ENCODE measurements around the gene C3orf22.
"Not testable (repeated sequence)": the region's sequence is repeated elsewhere in the genome, so short reads cannot be mapped to it uniquely, and the experiment has no call there.

Gene C3orf22

GRCh38 chr3:126558336-126559071, at the start of gene C3orf22:
TSS of gene C3orf22 (minus strand) at chr3:126558932. CDS start at chr3:126553390, 5,542 bp downstream.
- no peak for DNase-seq (ENCODE audit: low spot score)
- FAIRE-seq, result no peak

- peak; percentile 59 for FAIRE-seq
- DNase-seq (ENCODE audit: low spot score), result peak; percentile 72
Observed at GRCh38 chr3:126607214-126607908, 48.6 kb upstream of the C3orf22 start.

- no peak for FAIRE-seq
- DNase-seq (ENCODE audit: low spot score), result no peak
Observed at GRCh38 chr3:126606001-126606400, 47.3 kb upstream of the C3orf22 start.

- FAIRE-seq (no peak), DNase-seq (ENCODE audit: low spot score) (no peak)
Observed at GRCh38 chr3:126604691-126605090, 46.0 kb upstream of the C3orf22 start.

- no peak for FAIRE-seq
Observed at GRCh38 chr3:126599101-126599500, 40.4 kb upstream of the C3orf22 start.

GRCh38 chr3:126595479-126595878, 36.7 kb upstream of the C3orf22 start:
- not testable (repeated sequence) for FAIRE-seq; DNase-seq (ENCODE audit: low spot score)

More at GRCh38 chr3:126599101-126599500, 40.4 kb upstream of the C3orf22 start:
- DNase-seq (ENCODE audit: low spot score), result no peak

- FAIRE-seq, result peak; percentile 9
- not testable (repeated sequence) for DNase-seq (ENCODE audit: low spot score)
Observed at GRCh38 chr3:126591515-126591914, 32.8 kb upstream of the C3orf22 start.

GRCh38 chr3:126582311-126582710, 23.6 kb upstream of the C3orf22 start:
- DNase-seq (ENCODE audit: low spot score) (no peak), FAIRE-seq (no peak)

GRCh38 chr3:126581569-126581968, 22.8 kb upstream of the C3orf22 start:
- no peak for FAIRE-seq
- DNase-seq (ENCODE audit: low spot score), result no peak

- no peak for DNase-seq (ENCODE audit: low spot score)
- no peak for FAIRE-seq
Observed at GRCh38 chr3:126580746-126581145, 22.0 kb upstream of the C3orf22 start.

- FAIRE-seq (peak; percentile 69), DNase-seq (ENCODE audit: low spot score) (no peak)
Observed at GRCh38 chr3:126578702-126579101, 20.0 kb upstream of the C3orf22 start.

- peak; percentile 20 for DNase-seq (ENCODE audit: low spot score)
- peak; percentile 35 for FAIRE-seq
Observed at GRCh38 chr3:126577261-126577660, 18.5 kb upstream of the C3orf22 start.

GRCh38 chr3:126573492-126574117, 14.9 kb upstream of the C3orf22 start:
- FAIRE-seq (peak; percentile 97), DNase-seq (ENCODE audit: low spot score) (peak; percentile 72)

GRCh38 chr3:126571078-126571477, 12.3 kb upstream of the C3orf22 start:
- no peak for FAIRE-seq
- DNase-seq (ENCODE audit: low spot score), result peak; percentile 3

- DNase-seq (ENCODE audit: low spot score), result peak; percentile 11
- FAIRE-seq, result peak; percentile 71
Observed at GRCh38 chr3:126570103-126570541, 11.4 kb upstream of the C3orf22 start.

GRCh38 chr3:126569390-126569975, 10.8 kb upstream of the C3orf22 start:
- FAIRE-seq, result peak; percentile 61

GRCh38 chr3:126568776-126569342, 10.1 kb upstream of the C3orf22 start:
- FAIRE-seq (no peak), DNase-seq (ENCODE audit: low spot score) (peak; percentile 9)

More at GRCh38 chr3:126569390-126569975, 10.8 kb upstream of the C3orf22 start:
- peak; percentile 4 for DNase-seq (ENCODE audit: low spot score)

GRCh38 chr3:126567696-126568438, 9.1 kb upstream of the C3orf22 start:
- peak; percentile 35 for FAIRE-seq
- DNase-seq (ENCODE audit: low spot score), result peak; percentile 70

- no peak for FAIRE-seq
Observed at GRCh38 chr3:126562737-126563276, 4.1 kb upstream of the C3orf22 start.

GRCh38 chr3:126557761-126558160, 971 bp downstream of the C3orf22 start:
- no peak for DNase-seq (ENCODE audit: low spot score)
- no peak for FAIRE-seq

More at GRCh38 chr3:126562737-126563276, 4.1 kb upstream of the C3orf22 start:
- DNase-seq (ENCODE audit: low spot score), result no peak

All from urothelium cell line (cell line).